ENCODE measurements around the gene ILF2. TPM values are rescaled to one million over a fixed set of nuclear protein-coding genes. Genes with fewer than 3 reads are reported as not detected.
A peak's percentile ranks its signal among the peaks of the same experiment; 100 is the strongest.

Gene ILF2
- total and polyA plus RNA-seq, 2 experiments from 2014 or later: 200 to 276 TPM

DNA sequence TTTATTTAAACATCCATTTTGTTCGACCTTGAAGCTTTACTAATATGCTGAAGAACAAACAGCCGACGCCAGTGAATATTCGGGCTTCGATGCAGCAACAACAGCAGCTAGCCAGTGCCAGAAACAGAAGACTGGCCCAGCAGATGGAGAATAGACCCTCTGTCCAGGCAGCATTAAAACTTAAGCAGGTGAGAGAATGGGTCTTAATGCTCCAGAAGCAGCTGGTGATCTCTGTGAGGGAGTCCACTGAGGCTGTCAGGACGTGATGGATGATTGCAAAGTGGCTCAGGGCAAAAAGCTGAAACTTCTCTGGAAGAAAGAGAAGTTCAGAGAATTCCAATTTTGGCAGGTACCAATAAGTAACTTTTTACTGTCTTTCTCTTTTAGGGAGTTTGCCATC, 32.5 kb downstream of the ILF2 start:
- H3K4me1 ChIP-seq (ENCODE audit: low read depth): peaks cover 20% of the 10 kb centered on the region
- no peaks in the 10 kb centered on the region for H3K27me3 ChIP-seq
- H3K4me3 ChIP-seq: no peak overlapping the region
- H3K9me3 ChIP-seq (ENCODE audit: low read depth): no peaks in the 10 kb centered on the region
- H3K27ac ChIP-seq: no peak overlapping the region
- TF ChIP-seq, protein P1, sequence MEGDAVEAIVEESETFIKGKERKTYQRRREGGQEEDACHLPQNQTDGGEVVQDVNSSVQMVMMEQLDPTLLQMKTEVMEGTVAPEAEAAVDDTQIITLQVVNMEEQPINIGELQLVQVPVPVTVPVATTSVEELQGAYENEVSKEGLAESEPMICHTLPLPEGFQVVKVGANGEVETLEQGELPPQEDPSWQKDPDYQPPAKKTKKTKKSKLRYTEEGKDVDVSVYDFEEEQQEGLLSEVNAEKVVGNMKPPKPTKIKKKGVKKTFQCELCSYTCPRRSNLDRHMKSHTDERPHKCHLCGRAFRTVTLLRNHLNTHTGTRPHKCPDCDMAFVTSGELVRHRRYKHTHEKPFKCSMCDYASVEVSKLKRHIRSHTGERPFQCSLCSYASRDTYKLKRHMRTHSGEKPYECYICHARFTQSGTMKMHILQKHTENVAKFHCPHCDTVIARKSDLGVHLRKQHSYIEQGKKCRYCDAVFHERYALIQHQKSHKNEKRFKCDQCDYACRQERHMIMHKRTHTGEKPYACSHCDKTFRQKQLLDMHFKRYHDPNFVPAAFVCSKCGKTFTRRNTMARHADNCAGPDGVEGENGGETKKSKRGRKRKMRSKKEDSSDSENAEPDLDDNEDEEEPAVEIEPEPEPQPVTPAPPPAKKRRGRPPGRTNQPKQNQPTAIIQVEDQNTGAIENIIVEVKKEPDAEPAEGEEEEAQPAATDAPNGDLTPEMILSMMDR (IDR thresholded peaks at IDR 0.05; ENCODE audit: low read depth, low read length): no peak
- H3K36me3 ChIP-seq: peaks cover 64% of the 10 kb centered on the region
- DNase-seq (ENCODE audit: low read depth in 1 of 2, low spot score in 1 of 2): no peak

DNA sequence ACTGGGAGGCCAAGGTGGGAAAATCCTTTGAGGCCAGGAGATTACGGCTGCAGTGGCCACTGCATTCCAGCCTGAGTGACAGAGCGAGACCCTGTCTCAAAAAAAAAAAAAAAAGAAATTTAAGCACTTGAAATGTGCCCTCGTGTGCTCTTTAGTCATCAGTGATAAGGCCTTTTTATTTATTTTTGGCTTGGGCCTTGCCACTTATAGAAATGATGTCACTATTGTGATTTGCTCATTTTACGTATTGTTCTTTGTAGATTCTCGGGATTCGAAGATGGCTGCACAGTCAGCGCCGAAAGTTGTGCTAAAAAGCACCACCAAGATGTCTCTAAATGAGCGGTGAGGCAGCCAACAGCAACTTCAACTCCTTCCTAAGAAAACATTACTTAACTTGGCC, 34.5 kb downstream of the ILF2 start:
- Histone ChIP-seq H3K27me3 (no peaks in the 10 kb centered on the region), H3K4me1 (ENCODE audit: low read depth) (peaks cover 20% of the 10 kb centered on the region), H3K9me3 (ENCODE audit: low read depth) (no peaks in the 10 kb centered on the region), H3K36me3 (peaks cover 45% of the 10 kb centered on the region), H3K4me3 (peak overlapping the region; percentile 10), H3K27ac (peak overlapping the region; percentile 44)
- no peak for DNase-seq (ENCODE audit: low read depth in 1 of 2, low spot score in 1 of 2)
- TF ChIP-seq, protein P1 (IDR thresholded peaks at IDR 0.05; ENCODE audit: low read depth, low read length): no peak

- DNase-seq (ENCODE audit: low read depth in 1 of 2, low spot score in 1 of 2): no peak
- Histone ChIP-seq H3K27ac (peak overlapping the region; percentile 44), H3K27me3 (no peaks in the 10 kb centered on the region), H3K9me3 (ENCODE audit: low read depth) (no peaks in the 10 kb centered on the region), H3K36me3 (peaks cover 41% of the 10 kb centered on the region), H3K4me1 (ENCODE audit: low read depth) (peaks cover 20% of the 10 kb centered on the region), H3K4me3 (peak overlapping the region; percentile 10)
- TF ChIP-seq, protein P1 (IDR thresholded peaks at IDR 0.05; ENCODE audit: low read depth, low read length): no peak
These were observed 34.9 kb downstream of the ILF2 start for GRCh38 chr1:153635872-153636271.

GRCh38 chr1:153633754-153634665, 36.8 kb downstream of the ILF2 start, which contains the start of gene CHTOP:
CHTOP (plus strand) TSS chr1:153634066; CDS start chr1:153636589, 2,523 bp downstream.
- H3K27me3 ChIP-seq: no peaks in the 10 kb centered on the region
- DNase-seq (ENCODE audit: low read depth in 1 of 2, low spot score in 1 of 2): peak; percentile 98 to 99
- H3K4me1 ChIP-seq (ENCODE audit: low read depth): peaks cover 31% of the 10 kb centered on the region
- TF ChIP-seq, protein P1 (IDR thresholded peaks at IDR 0.05; ENCODE audit: low read depth, low read length): no peak
- H3K27ac ChIP-seq: peak within 1 kb of the TSS; percentile 100
- peak within 1 kb of the TSS; percentile 85 for H3K4me3 ChIP-seq
- peaks cover 22% of the 10 kb centered on the region for H3K36me3 ChIP-seq
- no peaks in the 10 kb centered on the region for H3K9me3 ChIP-seq (ENCODE audit: low read depth)

DNA sequence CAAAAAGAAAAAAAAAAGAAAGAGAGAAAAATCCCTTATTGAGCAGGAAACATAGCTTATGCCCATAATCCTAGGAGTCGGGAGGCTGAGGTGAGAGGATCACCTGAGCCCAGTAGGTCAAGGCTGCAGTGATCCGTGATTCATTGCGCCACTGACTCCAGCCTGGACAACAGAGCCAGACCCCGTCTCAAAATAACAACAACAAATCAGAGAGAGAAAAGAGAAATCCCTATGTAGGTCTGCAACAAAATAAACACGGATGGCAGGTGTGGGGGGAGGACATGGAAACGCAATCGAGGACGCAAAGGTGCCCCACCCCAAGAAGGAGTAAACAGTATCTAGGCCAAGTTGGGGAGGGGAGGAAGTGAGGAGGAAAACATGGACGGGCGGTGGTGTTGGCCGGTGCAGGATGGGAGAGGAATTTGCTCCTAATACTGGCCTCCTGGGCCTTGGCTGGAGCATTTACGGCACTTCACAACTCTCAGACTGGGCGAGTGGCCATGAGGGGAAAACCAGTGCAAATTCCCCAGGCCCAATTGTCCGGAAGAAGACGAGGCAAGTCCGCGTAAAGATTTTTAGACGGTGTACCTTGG, 37.5 kb downstream of the ILF2 start:
- peaks cover 17% of the 10 kb centered on the region for H3K36me3 ChIP-seq
- H3K4me3 ChIP-seq: no peak overlapping the region
- TF ChIP-seq, protein P1 (IDR thresholded peaks at IDR 0.05; ENCODE audit: low read depth, low read length): no peak
- H3K4me1 ChIP-seq (ENCODE audit: low read depth): peaks cover 31% of the 10 kb centered on the region
- H3K9me3 ChIP-seq (ENCODE audit: low read depth): no peaks in the 10 kb centered on the region
- DNase-seq (ENCODE audit: low read depth in 1 of 2, low spot score in 1 of 2): no peak
- no peak overlapping the region for H3K27ac ChIP-seq
- H3K27me3 ChIP-seq: no peaks in the 10 kb centered on the region
